Stimulated activated effector memory CD8-positive, alpha-beta T cell treated with anti-CD3 and anti-CD28 coated beads, Interleukin-12 subunit alpha, Interleukin-12 subunit beta, amount 100 ng/mL, for 72 hours (primary cell): ENCODE measurements around the gene CDC20.
"Not testable (repeated sequence)": the region's sequence is repeated elsewhere in the genome, so short reads cannot be mapped to it uniquely, and the experiment has no call there.

Experiments
- ATAC-seq: fragments of 150-1000 bp; cut with Tn5 transposase; 2 replicates; pipeline ENCODE4 v1.10.0; 2021
- DNase-seq, 2 donors: peaks; one replicate each; pipeline ENCODE4 v3.0.0; 2021 to 2022; ENCODE audit warnings: low spot score in 2 of 2
- H3K27ac Mint-ChIP-seq: one replicate; pipeline ENCODE4 v1.8.0; 2022; ENCODE audit warnings: mild to moderate bottlenecking, mixed read lengths
- H3K36me3 Mint-ChIP-seq: one replicate; pipeline ENCODE4 v1.8.0; 2022; ENCODE audit warnings: mild to moderate bottlenecking, mixed read lengths
- H3K4me1 Mint-ChIP-seq: one replicate; pipeline ENCODE4 v1.8.0; 2022; ENCODE audit warnings: mixed read lengths
- H3K4me3 Mint-ChIP-seq: one replicate; pipeline ENCODE4 v1.8.0; 2022; ENCODE audit warnings: mild to moderate bottlenecking, mixed read lengths
- H3K9me3 Mint-ChIP-seq: one replicate; pipeline ENCODE4 v1.8.0; 2022; ENCODE audit warnings: mixed read lengths

Gene CDC20

DNA sequence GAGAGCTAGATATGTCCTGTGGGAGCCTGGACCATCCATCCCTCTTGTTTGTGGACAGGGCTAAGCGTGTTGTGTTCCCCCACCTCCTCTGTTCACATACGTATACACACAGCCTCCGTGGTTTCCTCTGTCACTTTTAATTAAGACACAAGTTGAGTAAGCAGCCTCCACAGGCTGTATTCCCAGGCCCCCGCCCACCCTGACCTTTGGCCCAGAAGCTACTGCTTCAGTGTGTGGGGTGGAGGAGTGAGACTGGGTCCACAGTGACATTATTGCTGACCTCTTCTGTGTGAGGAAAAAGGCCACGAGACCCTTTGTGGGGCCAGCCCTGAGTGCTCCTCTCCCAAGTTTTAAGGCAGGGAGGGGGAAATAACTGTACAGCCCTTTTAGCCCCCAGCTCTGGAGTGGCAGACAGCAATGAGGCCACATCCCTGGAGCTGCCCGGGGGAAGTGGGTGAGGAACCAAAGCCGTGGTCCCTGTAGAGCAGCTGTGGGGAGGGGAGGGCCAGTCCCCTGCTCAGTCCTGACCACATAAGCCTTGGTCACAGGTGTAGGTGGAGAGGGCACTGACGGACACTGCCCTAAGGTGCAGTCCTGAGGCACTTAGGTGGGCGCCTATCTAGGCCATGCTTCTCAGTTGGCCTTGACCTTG, 4.6 kb downstream of the CDC20 start:
- peaks cover 66% of the 10 kb centered on the region for H3K4me1 Mint-ChIP-seq
- no peaks in the 10 kb centered on the region for H3K9me3 Mint-ChIP-seq
- H3K36me3 Mint-ChIP-seq: peaks cover 92% of the 10 kb centered on the region
- peak overlapping the region; percentile 94 for H3K27ac Mint-ChIP-seq
- DNase-seq (no peak), ATAC-seq (no peak)
- H3K4me3 Mint-ChIP-seq: no peak overlapping the region

DNA sequence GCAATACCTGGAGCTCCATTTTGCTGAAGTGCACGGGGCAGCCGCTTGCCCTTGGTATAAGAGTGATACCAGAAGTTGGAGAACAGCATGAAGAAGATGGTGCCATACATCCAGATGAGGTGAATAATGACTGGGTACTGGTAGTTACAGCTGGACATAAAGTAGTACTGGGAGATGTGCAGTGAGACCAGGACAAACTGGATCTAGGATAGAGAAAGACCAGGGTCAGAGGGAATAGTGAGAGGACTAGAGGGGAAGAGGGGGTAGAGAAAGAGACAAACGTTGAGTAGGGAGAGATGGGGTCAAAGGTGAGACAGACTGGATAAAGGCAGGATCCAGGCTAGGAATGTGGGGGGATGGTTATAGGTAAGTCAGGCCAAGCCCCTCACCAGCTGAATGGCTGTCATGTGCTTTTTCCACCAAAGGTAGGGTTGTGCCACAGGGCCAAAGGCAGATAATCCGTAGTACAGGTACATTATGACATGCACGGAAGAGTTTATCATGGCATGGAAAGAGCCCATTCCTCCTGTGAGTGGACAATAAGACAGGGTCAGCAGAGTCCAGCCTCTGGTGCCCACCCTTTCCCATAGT, 5.2 kb downstream of the CDC20 start:
- peak overlapping the region; percentile 94 for H3K27ac Mint-ChIP-seq
- H3K9me3 Mint-ChIP-seq: no peaks in the 10 kb centered on the region
- H3K36me3 Mint-ChIP-seq: peaks cover 89% of the 10 kb centered on the region
- H3K4me3 Mint-ChIP-seq: no peak overlapping the region
- DNase-seq (no peak), ATAC-seq (no peak)
- H3K4me1 Mint-ChIP-seq: peaks cover 65% of the 10 kb centered on the region

DNA sequence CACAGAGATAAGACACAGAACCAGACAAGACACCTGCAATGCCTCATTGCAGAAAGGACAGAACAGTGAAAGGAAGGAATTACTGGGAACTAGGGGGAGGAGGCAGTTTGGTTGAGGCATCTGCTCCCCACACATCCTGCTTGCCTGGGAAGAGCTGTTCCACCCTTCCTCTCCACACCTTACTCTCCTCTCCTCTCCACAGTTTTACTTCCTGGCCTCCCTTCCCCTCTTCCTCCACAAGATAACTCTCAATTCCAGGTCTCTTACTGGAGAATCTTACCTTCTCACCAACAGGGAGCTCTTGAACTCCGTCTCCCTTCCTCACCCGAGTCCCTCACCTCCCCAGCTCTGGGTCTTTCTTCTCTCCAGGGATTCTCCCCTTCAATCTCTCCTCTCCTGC, 6.9 kb downstream of the CDC20 start:
- peak overlapping the region; percentile 94 for H3K27ac Mint-ChIP-seq
- peaks cover 54% of the 10 kb centered on the region for H3K4me1 Mint-ChIP-seq
- no peak for DNase-seq
- H3K4me3 Mint-ChIP-seq: peak overlapping the region; percentile 96
- no peak for ATAC-seq
- no peaks in the 10 kb centered on the region for H3K9me3 Mint-ChIP-seq
- H3K36me3 Mint-ChIP-seq: peaks cover 72% of the 10 kb centered on the region

DNA sequence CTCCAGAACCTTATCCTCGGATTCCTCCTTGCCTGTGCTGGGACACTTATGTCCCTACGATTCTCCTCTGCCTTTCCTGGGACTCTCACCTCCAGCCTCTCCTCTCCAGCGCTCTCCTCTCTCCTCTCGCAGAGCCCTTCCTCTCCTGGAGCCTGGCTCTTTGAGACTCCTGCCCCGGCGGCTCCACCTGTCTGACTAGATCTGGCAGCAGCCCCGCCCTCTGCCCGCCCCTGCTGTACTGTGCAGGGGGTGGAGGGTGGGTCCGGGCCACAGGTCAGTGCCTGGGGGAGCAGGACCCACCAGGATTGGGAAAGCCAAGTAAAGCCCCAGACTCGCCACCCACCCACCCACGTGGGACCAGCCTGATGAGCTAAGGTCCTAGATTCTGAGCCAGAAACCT, 7.4 kb downstream of the CDC20 start:
- H3K9me3 Mint-ChIP-seq: no peaks in the 10 kb centered on the region
- DNase-seq (no peak), ATAC-seq (no peak)
- peak overlapping the region; percentile 94 for H3K27ac Mint-ChIP-seq
- peaks cover 51% of the 10 kb centered on the region for H3K4me1 Mint-ChIP-seq
- peak overlapping the region; percentile 96 for H3K4me3 Mint-ChIP-seq
- peaks cover 67% of the 10 kb centered on the region for H3K36me3 Mint-ChIP-seq

DNA sequence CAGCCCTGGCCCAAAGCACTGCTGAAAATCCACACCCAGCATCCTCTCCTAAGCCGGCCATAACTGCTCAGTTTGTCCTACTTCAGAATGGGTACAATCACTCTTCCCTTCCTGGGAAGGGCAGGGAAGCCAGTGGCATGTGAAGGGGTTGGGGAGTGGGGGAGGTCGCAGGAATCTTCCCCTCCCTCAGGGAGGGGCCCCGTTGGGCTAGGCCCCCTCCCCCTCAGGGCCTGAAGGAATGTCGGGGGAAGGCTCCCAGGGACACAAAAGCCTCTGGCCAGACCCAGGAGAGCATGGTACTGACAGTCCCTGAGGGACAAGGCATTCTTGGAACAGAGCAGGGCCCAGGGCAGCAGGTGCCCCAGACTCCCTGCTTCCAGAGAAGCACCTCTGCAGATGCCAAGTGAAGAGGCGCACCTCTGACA, 7.8 kb downstream of the CDC20 start:
- Mint-ChIP-seq H3K4me3 (peak overlapping the region; percentile 96), H3K4me1 (peaks cover 47% of the 10 kb centered on the region)

DNA sequence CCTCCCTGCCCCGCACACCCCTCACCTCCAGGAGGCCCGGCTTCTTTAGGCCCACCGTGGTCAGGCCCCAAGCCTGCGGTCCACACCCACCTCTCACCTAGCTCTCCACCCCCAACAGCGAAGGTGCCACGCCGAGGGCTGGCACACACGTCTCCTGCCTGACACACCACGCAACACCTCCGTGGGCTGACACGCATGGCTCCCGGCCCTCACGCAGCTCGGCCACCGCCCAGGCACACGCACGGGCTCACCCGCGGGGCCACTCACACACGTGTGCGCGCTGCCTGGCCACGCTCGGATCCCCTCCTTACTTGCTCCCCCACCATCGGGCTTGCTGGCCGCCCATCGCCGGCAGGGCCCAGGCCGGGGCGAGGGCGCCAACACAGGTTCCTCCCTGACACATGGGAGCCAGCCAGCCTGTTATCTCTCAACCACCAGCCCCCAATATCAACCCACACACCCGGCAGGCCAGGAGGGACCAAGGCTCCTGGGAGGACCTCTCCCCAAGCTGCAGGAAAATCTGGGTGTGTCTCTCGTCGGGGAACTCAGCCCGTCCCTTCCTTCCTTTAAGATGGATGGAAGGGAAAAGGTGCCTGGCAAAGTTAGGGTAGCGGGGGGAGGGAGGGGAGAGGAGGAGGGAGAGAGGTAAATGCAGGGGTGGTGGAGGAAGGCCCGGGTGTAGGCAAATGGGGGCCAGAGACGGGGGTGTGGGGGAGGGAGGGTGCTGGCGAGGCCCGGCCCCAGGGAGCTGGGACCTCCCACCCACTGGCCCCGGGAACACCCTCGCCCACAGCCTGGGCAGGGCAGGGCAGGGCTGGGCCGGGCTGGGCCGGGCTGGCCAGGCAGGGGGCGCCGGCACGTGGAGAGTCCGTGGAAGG, 8.5 kb downstream of the CDC20 start:
- peak; percentile 69 for ATAC-seq
- Mint-ChIP-seq H3K36me3 (peaks cover 56% of the 10 kb centered on the region), H3K4me1 (peaks cover 47% of the 10 kb centered on the region)

More for the DNA sequence above, 7.8 kb downstream of the CDC20 start:
- no peak for ATAC-seq
- Mint-ChIP-seq H3K9me3 (no peaks in the 10 kb centered on the region), H3K36me3 (peaks cover 63% of the 10 kb centered on the region), H3K27ac (peak overlapping the region; percentile 94)
- DNase-seq: no peak

DNA sequence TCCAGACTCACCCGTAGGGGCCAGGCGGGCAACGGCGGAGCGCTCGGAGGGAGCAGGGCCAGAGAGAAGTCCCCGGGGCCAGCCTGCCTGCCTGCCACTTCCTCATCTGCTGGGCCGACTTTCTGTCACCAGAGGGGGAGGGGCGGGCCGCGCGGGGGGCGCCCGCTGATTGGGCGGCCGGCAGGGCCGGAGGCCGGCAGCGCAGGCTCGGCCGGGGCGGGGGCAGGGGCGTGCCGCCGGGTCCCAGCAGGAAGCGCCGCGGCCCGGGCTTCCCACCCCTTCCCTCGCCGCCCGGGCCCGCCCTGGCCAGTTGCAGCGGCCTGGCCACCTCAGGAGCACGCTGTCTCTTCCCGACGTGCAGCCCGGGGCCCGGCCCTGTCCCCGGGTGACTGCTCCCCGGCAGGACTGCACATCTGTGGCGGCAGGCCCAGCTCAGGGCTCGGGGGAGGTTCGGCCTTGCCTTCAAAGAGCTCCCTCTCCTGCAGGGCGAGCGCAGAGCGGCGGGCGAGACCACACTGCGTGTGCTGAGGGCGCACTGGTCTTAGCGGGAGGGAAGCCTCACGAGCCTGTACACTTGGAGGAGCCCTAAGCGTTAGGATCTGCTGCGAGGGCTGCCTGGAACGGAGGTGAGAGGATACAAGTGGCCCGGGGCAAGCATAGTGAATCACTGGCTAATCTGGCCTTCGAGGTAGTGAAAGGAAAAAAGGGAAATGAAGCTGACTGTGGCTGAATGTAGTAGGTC, 9.3 kb downstream of the CDC20 start, which contains the start of gene ELOVL1:
ELOVL1 (minus strand) TSS at position 108 of the 742 bp plus-strand sequence. CDS start 2,402 bp downstream, outside the sequence.
- peak; percentile 83 to 92 for DNase-seq
- peaks cover 48% of the 10 kb centered on the region for H3K36me3 Mint-ChIP-seq
- no peaks in the 10 kb centered on the region for H3K9me3 Mint-ChIP-seq
- peak within 1 kb of the TSS; percentile 94 for H3K27ac Mint-ChIP-seq
- peaks cover 47% of the 10 kb centered on the region for H3K4me1 Mint-ChIP-seq
- ATAC-seq: peak; percentile 89
- peak within 1 kb of the TSS; percentile 96 for H3K4me3 Mint-ChIP-seq

More for the DNA sequence above, 8.5 kb downstream of the CDC20 start:
- no peaks in the 10 kb centered on the region for H3K9me3 Mint-ChIP-seq
- H3K4me3 Mint-ChIP-seq: peak overlapping the region; percentile 96
- peak; percentile 18 to 72 for DNase-seq
- H3K27ac Mint-ChIP-seq: peak overlapping the region; percentile 94

DNA sequence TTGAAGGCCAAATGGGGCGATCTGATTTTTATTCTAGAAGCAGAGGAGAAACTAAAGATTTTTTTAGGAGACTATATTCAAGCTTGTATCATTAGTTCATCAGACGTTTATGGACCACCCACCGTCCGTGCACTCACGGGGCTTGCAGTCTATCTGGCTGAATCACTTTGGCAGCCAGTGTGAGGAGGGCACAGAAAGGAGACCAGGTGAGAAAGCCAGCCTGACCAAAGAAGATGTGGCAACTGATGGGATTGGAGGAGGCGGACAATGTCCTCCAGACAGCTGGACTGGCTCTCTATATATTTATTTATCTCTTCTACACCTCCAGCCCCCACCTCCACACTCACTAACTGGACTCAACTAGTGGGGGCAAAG, 9.9 kb downstream of the CDC20 start:
- H3K4me1 Mint-ChIP-seq: peaks cover 46% of the 10 kb centered on the region
- ATAC-seq (no peak), DNase-seq (no peak)
- H3K27ac Mint-ChIP-seq: peak overlapping the region; percentile 94
- H3K36me3 Mint-ChIP-seq: peaks cover 43% of the 10 kb centered on the region
- no peaks in the 10 kb centered on the region for H3K9me3 Mint-ChIP-seq
- H3K4me3 Mint-ChIP-seq: peak overlapping the region; percentile 96

DNA sequence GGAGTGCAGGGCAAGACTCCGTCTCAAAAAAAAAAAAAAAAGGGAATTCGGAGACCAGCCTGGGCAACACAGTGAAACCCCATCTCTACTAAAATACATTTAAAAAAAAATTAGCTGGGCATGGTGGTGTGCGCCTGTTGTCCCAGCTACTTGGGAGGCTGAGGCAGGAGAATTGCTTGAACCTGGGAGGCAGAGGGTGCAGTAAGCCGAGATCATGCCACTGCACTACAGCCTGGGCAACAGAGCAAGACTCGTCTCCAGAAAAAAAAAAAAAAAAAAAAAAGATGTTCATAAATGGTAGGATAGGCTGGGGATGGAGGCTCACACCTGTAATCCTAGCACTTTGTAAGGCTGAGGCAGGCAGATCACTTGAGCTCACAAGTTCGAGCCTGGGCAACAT, 11.0 kb downstream of the CDC20 start:
- ATAC-seq, H3K9me3 Mint-ChIP-seq, H3K4me3 Mint-ChIP-seq, H3K27ac Mint-ChIP-seq, DNase-seq: not testable (repeated sequence)
- H3K36me3 Mint-ChIP-seq: peaks cover 31% of the 10 kb centered on the region
- peaks cover 35% of the 10 kb centered on the region for H3K4me1 Mint-ChIP-seq

DNA sequence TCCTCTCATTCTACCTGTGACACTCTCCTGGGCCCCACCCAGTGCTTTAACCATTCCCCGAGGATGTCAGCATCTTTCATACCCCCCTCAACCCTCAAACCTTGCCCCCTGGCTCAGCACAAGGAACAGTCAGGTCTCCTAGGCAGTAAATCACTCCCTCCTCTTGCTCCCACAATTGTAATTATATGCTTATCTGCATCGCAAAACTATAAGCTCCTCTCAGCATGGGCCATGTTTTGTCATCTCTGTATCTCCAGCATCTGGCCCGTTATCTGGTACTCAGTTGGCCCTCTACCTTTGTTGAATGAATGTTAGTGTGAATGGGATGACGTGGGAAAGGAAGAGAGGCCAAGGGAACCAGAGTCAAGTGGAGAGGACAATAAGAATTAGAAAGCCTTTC, 11.8 kb downstream of the CDC20 start:
- DNase-seq (no peak), ATAC-seq (no peak)
- Mint-ChIP-seq H3K4me1 (peaks cover 27% of the 10 kb centered on the region), H3K36me3 (peaks cover 23% of the 10 kb centered on the region), H3K27ac (peak overlapping the region; percentile 5), H3K9me3 (no peaks in the 10 kb centered on the region), H3K4me3 (no peak overlapping the region)

DNA sequence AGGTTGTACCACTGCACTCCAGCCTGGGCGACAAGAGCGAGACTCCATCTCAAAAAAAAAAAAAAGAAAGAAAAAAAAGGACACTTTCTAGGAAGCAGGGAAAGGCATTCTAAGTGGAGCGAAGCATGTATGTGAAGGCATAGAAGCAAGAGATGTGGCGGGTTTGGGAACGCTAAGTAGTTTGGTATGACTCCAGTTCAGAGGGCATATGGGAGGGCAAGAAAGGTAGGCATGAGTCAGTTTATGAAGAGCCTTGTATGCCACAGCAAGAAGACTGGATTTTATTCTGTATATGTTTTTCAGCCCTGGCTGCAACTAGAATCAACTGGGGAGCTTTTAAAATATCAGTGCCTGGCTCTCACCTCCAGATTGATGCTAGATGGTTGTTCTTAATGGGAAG, 13.4 kb downstream of the CDC20 start:
- ATAC-seq (no peak), DNase-seq (no peak)
- H3K27ac Mint-ChIP-seq: no peak overlapping the region
- H3K4me1 Mint-ChIP-seq: peaks cover 14% of the 10 kb centered on the region
- no peak overlapping the region for H3K4me3 Mint-ChIP-seq
- peaks cover 10% of the 10 kb centered on the region for H3K36me3 Mint-ChIP-seq
- H3K9me3 Mint-ChIP-seq: no peaks in the 10 kb centered on the region

DNA sequence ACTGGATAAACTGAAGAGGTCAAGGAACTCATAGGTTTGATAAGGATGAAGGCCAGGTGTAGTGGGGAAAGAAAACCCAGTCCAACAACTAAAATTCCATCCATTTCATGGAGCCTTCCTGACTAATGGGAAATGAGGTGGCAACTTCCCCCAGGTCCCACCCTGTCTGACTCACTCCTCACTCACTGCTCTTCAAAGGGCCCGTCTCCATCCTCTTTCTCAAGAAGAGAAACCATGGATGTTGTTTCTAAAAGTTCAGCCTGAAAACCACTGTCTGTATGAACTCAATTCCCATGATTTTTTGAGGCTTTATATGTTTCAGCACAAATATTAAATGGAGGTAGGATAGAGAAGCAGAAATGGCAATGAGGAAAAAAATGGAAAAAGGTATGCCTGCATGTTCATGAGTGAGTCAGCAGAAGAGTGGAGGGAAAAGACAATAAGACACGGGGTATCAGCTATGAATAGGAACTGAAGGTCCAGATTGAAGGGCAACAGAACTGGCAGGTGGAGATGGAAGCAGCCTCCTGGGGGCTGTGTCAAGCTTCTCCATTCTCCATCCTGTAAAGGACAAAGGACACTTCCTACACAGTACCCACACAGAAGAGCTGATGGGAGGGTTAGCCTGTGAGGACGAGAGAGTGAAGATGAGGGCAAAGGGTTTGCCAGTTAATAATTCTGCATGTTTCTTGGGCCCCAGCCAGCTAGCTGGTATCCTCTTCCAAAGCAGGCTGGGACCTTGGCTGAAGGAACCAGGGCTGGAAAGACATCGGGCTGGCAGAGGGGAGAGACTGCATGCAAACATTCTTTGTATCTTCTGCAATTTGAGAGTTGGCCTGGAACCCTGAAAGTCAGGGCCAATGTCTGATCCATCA, 14.5 kb downstream of the CDC20 start:
- Mint-ChIP-seq H3K4me1 (peaks cover 10% of the 10 kb centered on the region), H3K27ac (no peak overlapping the region), H3K4me3 (no peak overlapping the region), H3K36me3 (peaks cover 7% of the 10 kb centered on the region), H3K9me3 (no peaks in the 10 kb centered on the region)
- no peak for ATAC-seq
- no peak for DNase-seq

DNA sequence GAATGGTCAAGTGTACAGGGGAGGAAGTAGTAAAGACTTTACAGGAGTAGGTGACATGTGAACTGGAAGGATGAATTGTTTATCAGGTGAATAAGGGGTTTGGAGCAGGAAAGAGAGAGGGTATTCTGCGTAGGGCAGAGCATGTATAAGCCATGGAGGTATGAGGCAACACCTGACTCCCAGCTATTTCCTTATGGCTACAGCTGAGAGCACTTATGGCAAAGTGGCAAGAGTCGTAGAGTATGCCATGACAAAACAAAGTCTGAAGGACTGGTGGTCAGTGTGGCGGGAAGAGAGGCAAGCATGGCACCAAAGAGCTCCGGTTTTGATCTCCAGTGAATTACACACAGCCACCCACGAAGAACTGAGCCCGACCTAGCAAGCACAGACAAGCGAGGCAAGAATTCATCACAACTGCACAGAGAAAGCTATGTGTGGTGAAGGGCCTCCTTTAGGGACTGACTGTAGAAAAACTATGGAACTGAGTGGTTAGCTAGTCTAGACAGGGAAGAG, 18.0 kb downstream of the CDC20 start:
- Mint-ChIP-seq H3K36me3 (peaks cover 22% of the 10 kb centered on the region), H3K9me3 (no peaks in the 10 kb centered on the region), H3K4me3 (no peak overlapping the region), H3K27ac (no peak overlapping the region), H3K4me1 (peaks cover 5% of the 10 kb centered on the region)
- DNase-seq (no peak), ATAC-seq (no peak)

DNA sequence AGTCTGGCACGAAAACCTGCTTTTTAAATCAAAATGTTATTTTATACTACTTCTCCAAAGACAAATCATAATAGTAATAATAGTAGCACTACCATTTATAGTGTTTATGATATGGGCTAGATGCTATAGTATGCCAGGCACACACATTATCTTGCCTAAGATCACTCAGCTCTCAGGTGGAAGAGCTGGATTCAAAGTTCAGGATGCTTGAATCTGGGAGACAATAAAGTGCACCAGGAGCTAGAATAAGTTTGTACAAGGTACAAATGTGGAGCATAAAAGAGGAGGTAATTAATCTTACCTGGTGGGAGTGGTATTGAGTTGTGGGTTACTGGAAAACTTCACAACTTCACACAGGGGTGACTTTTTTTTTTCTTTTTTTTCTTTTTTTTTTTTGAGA, 19.1 kb downstream of the CDC20 start:
- ATAC-seq: no peak
- no peak for DNase-seq
- peaks cover 5% of the 10 kb centered on the region for H3K4me1 Mint-ChIP-seq
- H3K9me3 Mint-ChIP-seq: no peaks in the 10 kb centered on the region
- H3K27ac Mint-ChIP-seq: no peak overlapping the region
- no peak overlapping the region for H3K4me3 Mint-ChIP-seq
- peaks cover 28% of the 10 kb centered on the region for H3K36me3 Mint-ChIP-seq
